Measurements from ENCODE around the gene TAOK3.
"Not testable (repeated sequence)": the region's sequence is repeated elsewhere in the genome, so short reads cannot be mapped to it uniquely, and the experiment has no call there.

Gene TAOK3

GRCh38 chr12:118371321-118372282 is 1.1 kb downstream of the TAOK3 start:
- no peak for DNase-seq

- DNase-seq, result no peak
Measured at GRCh38 chr12:118370601-118371000, 2.1 kb downstream of the TAOK3 start.

- no peak for DNase-seq
Measured at GRCh38 chr12:118368821-118369220, 3.9 kb downstream of the TAOK3 start.

GRCh38 chr12:118361889-118362288 is 10.8 kb downstream of the TAOK3 start:
- DNase-seq, result no peak

GRCh38 chr12:118361092-118361404 is 11.7 kb downstream of the TAOK3 start:
- no peak for DNase-seq

GRCh38 chr12:118359541-118359915 is 13.2 kb downstream of the TAOK3 start:
- DNase-seq, result no peak

- DNase-seq, result no peak
Measured at GRCh38 chr12:118358612-118359540, 13.8 kb downstream of the TAOK3 start.

GRCh38 chr12:118358008-118358359 is 14.7 kb downstream of the TAOK3 start:
- DNase-seq, result no peak

GRCh38 chr12:118357257-118358007 is 15.3 kb downstream of the TAOK3 start:
- DNase-seq, result no peak

GRCh38 chr12:118356809-118357256 is 15.9 kb downstream of the TAOK3 start:
- DNase-seq, result no peak

- no peak for DNase-seq
Measured at GRCh38 chr12:118355843-118356242, 16.9 kb downstream of the TAOK3 start.

GRCh38 chr12:118354903-118355302 is 17.8 kb downstream of the TAOK3 start:
- DNase-seq, result no peak

- not testable (repeated sequence) for DNase-seq
Measured at GRCh38 chr12:118354503-118354902, 18.2 kb downstream of the TAOK3 start.

- DNase-seq, result no peak
Measured at GRCh38 chr12:118353721-118354120, 19.0 kb downstream of the TAOK3 start.

GRCh38 chr12:118350908-118351559 is 21.7 kb downstream of the TAOK3 start:
- no peak for DNase-seq

- DNase-seq, result no peak
Measured at GRCh38 chr12:118347916-118348315, 24.8 kb downstream of the TAOK3 start.

- DNase-seq, result no peak
Measured at GRCh38 chr12:118346895-118347294, 25.8 kb downstream of the TAOK3 start.

GRCh38 chr12:118345355-118345754 is 27.4 kb downstream of the TAOK3 start:
- DNase-seq, result no peak

GRCh38 chr12:118344829-118345228 is 27.9 kb downstream of the TAOK3 start:
- DNase-seq, result no peak

- DNase-seq, result no peak
Measured at GRCh38 chr12:118342090-118342489, 30.6 kb downstream of the TAOK3 start.

- DNase-seq, result peak; percentile 24
Measured at GRCh38 chr12:118337194-118337838, 35.4 kb downstream of the TAOK3 start.

GRCh38 chr12:118336123-118336522 is 36.6 kb downstream of the TAOK3 start:
- DNase-seq, result no peak
